ENCODE measurements around the gene EXOG.

GRCh38 chr3:38453075-38453912 lies 42.8 kb upstream of the EXOG start, which contains the start of gene ACVR2B:
- TF ChIP-seq CTCF (optimal IDR thresholded peaks at IDR 0.05 in 1 of 3, IDR thresholded peaks at IDR 0.05 in 1 of 3, conservative IDR thresholded peaks at IDR 0.05 in 1 of 3; ENCODE audit: extremely low read depth in 1 of 3, insufficient read depth in 2 of 3, low read length in 3 of 3) (no peak), EZH2 (IDR thresholded peaks at IDR 0.05; ENCODE audit: low read length) (no peak)
